SU-DHL-6 (cell line): Measurements from ENCODE around the gene PPARD.
A peak's percentile ranks its signal among the peaks of the same experiment; 100 is the strongest.

Experiments used
- H2AFZ ChIP-seq: fragments of 200-600 bp; sonication (generic); 2 replicates; pipeline ENCODE4 v1.6.1; 2014; ENCODE audit warnings: low read depth, mild to moderate bottlenecking, moderate library complexity, mixed read lengths, antibody characterized with exemption, low read length; ENCODE audit not compliant: severe bottlenecking
- H3F3A ChIP-seq: fragments of 200-600 bp; shearing (Covaris generic); 2 replicates; pipeline ENCODE4 v1.6.0; 2016; ENCODE audit warnings: antibody characterized with exemption, mild to moderate bottlenecking; ENCODE audit not compliant: insufficient read depth
- H3K27ac ChIP-seq: fragments of 200-600 bp; sonication (generic); 2 replicates; pipeline ENCODE4 v1.5.1; 2016; ENCODE audit warnings: low read depth, mild to moderate bottlenecking, low read length, moderate library complexity, mixed read lengths
- H3K27me3 ChIP-seq: fragments of 200-600 bp; sonication (generic), shearing (Covaris generic); 2 replicates; pipeline ENCODE4 v1.6.0; 2014; ENCODE audit warnings: mild to moderate bottlenecking, low read length
- H3K36me3 ChIP-seq: fragments of 200-600 bp; sonication (generic); 2 replicates; pipeline ENCODE4 v1.6.1; 2014; ENCODE audit warnings: mild to moderate bottlenecking, low read length, mixed read lengths
- H3K4me2 ChIP-seq: fragments of 300-600, 200-600 bp; shearing (Covaris generic), sonication (generic); 2 replicates; pipeline ENCODE4 v1.6.0; 2014; ENCODE audit warnings: low read length, low read depth, mild to moderate bottlenecking; ENCODE audit not compliant: poor library complexity, severe bottlenecking
- H3K4me3 ChIP-seq: fragments of 200-600 bp; sonication (generic); 2 replicates; pipeline ENCODE4 v1.5.1; 2014; ENCODE audit warnings: antibody characterized with exemption, low read length, mild to moderate bottlenecking, mixed read lengths; ENCODE audit not compliant: insufficient read depth, poor library complexity, severe bottlenecking
- H3K79me2 ChIP-seq: fragments of 200-600 bp; sonication (generic); 2 replicates; pipeline ENCODE4 v1.6.1; 2014; ENCODE audit warnings: mild to moderate bottlenecking, low read length, moderate library complexity; ENCODE audit not compliant: insufficient read depth
- H3K9ac ChIP-seq: fragments of 200-600 bp; sonication (generic); 2 replicates; pipeline ENCODE4 v1.7.0; 2014; ENCODE audit warnings: mild to moderate bottlenecking, low read length
- H3K9me2 ChIP-seq: fragments of 200-600 bp; sonication (generic); replicated peaks from 2 replicates; pipeline ENCODE4 v1.6.1; 2014; ENCODE audit warnings: low read length; ENCODE audit not compliant: insufficient read depth
- H3K9me3 ChIP-seq: fragments of 200-600 bp; sonication (generic); 2 replicates; pipeline ENCODE4 v1.6.1; 2014; ENCODE audit warnings: low read length, mixed read lengths; ENCODE audit not compliant: insufficient read depth
- H4K20me1 ChIP-seq: fragments of 200-600 bp; sonication (generic); 2 replicates; pipeline ENCODE4 v1.6.1; 2014; ENCODE audit warnings: low read depth, mild to moderate bottlenecking, antibody characterized with exemption, low read length, moderate library complexity, mixed read lengths
- EZH2phosphoT487 ChIP-seq: fragments of 200-600 bp; sonication (generic), shearing (Covaris generic); conservative IDR thresholded peaks from 2 replicates; pipeline ENCODE4 v1.6.1; 2018; ENCODE audit warnings: mild to moderate bottlenecking, antibody characterized with exemption, low read length, moderate library complexity, mixed read lengths
- TF ChIP-seq, protein P1 (sequence below): fragments of 200-600 bp; sonication (generic); IDR thresholded peaks from one replicate; pipeline ENCODE4 v1.5.1; 2017; ENCODE audit warnings: antibody characterized with exemption, mild to moderate bottlenecking, low read length, moderate library complexity; ENCODE audit not compliant: insufficient read depth, poor library complexity, severe bottlenecking

The PPARD gene

DNA sequence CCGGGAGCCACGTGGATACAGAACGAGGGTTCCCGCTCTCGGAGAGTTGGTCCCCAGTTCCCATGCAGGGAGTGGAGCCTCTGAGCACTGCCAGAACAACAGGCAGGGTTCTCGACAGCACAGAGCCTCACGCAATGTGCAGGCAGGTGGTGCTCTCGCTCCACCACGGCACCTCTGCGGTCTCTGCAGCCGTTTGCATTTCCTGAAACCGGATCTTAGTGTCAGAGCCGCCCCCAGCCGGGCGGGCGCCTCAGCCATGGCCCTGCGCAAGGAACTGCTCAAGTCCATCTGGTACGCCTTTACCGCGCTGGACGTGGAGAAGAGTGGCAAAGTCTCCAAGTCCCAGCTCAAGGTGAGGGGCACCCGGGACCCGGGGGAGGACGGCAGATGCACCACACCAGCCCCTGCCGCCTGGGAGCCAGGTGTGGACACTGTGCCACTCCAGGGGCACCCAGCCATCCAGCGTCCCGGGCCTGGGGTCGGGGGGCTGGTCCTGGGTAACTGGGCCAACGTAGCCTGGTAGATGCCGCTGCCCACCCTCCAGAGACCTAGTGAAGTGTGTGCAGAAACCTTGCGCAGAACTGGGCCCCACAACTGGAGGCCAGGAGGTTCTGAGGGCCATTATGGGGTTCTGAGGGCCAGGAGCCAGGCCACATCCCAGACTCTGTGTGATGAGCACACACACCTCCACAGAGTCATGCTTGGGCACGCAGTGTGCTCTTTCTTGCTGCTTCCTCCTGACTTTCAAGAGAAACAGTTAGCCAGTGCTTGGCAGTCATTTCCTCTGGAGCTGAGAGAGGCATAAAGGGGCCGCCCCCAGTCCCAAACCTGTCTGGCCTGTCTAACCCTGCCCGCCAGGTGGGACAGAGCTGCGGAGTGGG lies 44.5 kb upstream of the PPARD start, which contains the start of gene DEF6:
Gene DEF6, plus strand, starts transcription at position 218 of the 881 bp plus-strand sequence. Its CDS starts 39 bp downstream, at position 257.
- peak within 1 kb of the TSS; percentile 81 for H3K9ac ChIP-seq
- H3K27ac ChIP-seq: peak within 1 kb of the TSS; percentile 76
- H3K9me2 ChIP-seq: no peaks in the 10 kb centered on the region
- no peaks in the 10 kb centered on the region for H3K27me3 ChIP-seq
- peaks cover 22% of the 10 kb centered on the region for H3K79me2 ChIP-seq
- no peaks in the 10 kb centered on the region for H4K20me1 ChIP-seq
- no peaks in the 10 kb centered on the region for H3K36me3 ChIP-seq
- H3F3A ChIP-seq: peaks cover 38% of the 10 kb centered on the region
- peak within 1 kb of the TSS; percentile 73 for H3K4me2 ChIP-seq
- H3K4me3 ChIP-seq: peak within 1 kb of the TSS; percentile 70
- H2AFZ ChIP-seq: peak within 1 kb of the TSS; percentile 50
- H3K9me3 ChIP-seq: no peaks in the 10 kb centered on the region
- TF ChIP-seq EZH2phosphoT487: no peak
- TF ChIP-seq, protein P1, sequence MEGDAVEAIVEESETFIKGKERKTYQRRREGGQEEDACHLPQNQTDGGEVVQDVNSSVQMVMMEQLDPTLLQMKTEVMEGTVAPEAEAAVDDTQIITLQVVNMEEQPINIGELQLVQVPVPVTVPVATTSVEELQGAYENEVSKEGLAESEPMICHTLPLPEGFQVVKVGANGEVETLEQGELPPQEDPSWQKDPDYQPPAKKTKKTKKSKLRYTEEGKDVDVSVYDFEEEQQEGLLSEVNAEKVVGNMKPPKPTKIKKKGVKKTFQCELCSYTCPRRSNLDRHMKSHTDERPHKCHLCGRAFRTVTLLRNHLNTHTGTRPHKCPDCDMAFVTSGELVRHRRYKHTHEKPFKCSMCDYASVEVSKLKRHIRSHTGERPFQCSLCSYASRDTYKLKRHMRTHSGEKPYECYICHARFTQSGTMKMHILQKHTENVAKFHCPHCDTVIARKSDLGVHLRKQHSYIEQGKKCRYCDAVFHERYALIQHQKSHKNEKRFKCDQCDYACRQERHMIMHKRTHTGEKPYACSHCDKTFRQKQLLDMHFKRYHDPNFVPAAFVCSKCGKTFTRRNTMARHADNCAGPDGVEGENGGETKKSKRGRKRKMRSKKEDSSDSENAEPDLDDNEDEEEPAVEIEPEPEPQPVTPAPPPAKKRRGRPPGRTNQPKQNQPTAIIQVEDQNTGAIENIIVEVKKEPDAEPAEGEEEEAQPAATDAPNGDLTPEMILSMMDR: peak; percentile 96

DNA sequence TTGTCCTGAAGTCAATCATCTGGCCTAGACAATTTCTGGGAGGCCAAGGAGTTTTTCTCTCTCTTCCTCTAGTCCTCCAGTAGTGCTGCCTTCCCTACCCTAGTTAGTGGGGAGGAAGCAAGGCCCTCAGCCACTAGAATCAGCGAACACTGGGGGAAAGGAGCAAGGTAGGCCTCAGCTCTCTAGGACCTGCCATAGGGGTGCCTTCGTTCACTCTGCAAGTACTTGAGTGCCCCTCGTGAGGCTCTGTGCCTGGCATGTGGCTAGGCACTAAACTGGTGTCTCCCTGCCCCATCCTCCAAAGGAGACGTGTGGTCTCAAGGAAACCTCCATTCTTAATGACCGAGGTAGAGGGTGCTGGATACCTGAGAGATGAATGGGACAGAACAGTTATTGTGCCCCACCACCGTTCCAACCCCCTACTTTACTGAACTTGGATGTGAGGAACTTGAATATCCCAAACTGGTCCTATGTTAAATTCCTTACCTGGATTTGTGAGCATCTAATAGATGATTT lies 43.7 kb upstream of the PPARD start:
- Histone ChIP-seq H3K4me2 (peak overlapping the region; percentile 73), H3K9me3 (no peaks in the 10 kb centered on the region), H3K4me3 (peak overlapping the region; percentile 70), H3K27ac (peak overlapping the region; percentile 76), H2AFZ (no peak overlapping the region), H3F3A (peaks cover 38% of the 10 kb centered on the region), H3K79me2 (peaks cover 28% of the 10 kb centered on the region), H3K27me3 (no peaks in the 10 kb centered on the region), H3K9me2 (no peaks in the 10 kb centered on the region), H4K20me1 (no peaks in the 10 kb centered on the region), H3K9ac (peak overlapping the region; percentile 81), H3K36me3 (no peaks in the 10 kb centered on the region)
- TF ChIP-seq, protein P1: no peak
- TF ChIP-seq EZH2phosphoT487: no peak

DNA sequence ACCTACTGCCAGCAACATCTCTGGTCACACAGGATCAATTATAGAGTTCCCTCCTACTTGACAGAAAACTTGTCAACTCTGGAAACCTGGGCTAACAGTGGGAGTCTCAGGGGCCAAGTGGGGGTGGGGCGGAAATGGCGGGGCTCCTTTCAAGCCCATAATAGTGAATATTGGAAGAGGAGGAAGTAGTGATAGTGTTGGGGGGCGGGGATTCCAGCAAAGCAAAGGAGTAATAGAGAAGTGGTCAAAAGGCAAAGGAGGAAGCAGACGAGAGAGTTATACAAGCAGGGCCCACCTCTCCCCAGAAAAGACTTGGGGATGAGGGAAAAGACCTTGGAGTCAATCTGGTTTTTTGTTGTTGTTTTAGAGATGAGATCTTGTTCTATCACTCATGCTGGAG lies 42.7 kb upstream of the PPARD start:
- H3K4me2 ChIP-seq: peak overlapping the region; percentile 73
- no peak overlapping the region for H3K4me3 ChIP-seq
- peak overlapping the region; percentile 76 for H3K27ac ChIP-seq
- TF ChIP-seq EZH2phosphoT487: no peak
- TF ChIP-seq, protein P1: no peak
- H3K9me3 ChIP-seq: no peaks in the 10 kb centered on the region
- no peaks in the 10 kb centered on the region for H4K20me1 ChIP-seq
- H3K36me3 ChIP-seq: no peaks in the 10 kb centered on the region
- peak overlapping the region; percentile 81; the same call in 1 of the 2 replicates for H3K9ac ChIP-seq
- peaks cover 36% of the 10 kb centered on the region for H3K79me2 ChIP-seq
- no peak overlapping the region for H2AFZ ChIP-seq
- peaks cover 38% of the 10 kb centered on the region for H3F3A ChIP-seq
- H3K9me2 ChIP-seq: no peaks in the 10 kb centered on the region
- H3K27me3 ChIP-seq: no peaks in the 10 kb centered on the region
